A549 treated with AZD2906 at 1 μM for 4 hours (cell line): ENCODE results near the gene FMO4. TPM values are rescaled to one million over a fixed set of nuclear protein-coding genes. Genes with fewer than 3 reads are reported as not detected.

Source experiments
- total RNA-seq: library from RNA; stranded (reverse); fragments of 200-300 nt; extraction: Qiagen RNA extraction; gene quantifications from 5 replicates; pipeline ENCODE4 v1.2.3, GENCODE V29; 2022

The FMO4 gene
- 0.24 to 0.50 TPM (median 0.42 TPM) in 5 replicates for total RNA-seq

GRCh38 chr1:171313835-171314320 lies at the start of gene FMO4:
TSS of gene FMO4 (plus strand) at chr1:171314183. CDS start at chr1:171319826, 5,643 bp downstream.

Other genes starting within 250 kb of the FMO4 start
- gene FMO3, start 223.3 kb upstream of the FMO4 start, total RNA-seq = not detected in 5 replicates
- not detected in 5 replicates for gene FMO2, start 128.9 kb upstream of the FMO4 start, total RNA-seq
- not detected in 5 replicates for gene FMO1, start 65.7 kb upstream of the FMO4 start, total RNA-seq
- gene PRRC2C, start 171.3 kb downstream of the FMO4 start, total RNA-seq = 54.6 to 77.6 TPM (median 65.4 TPM) in 5 replicates